Stimulated activated CD4-positive, alpha-beta T cell treated with anti-CD3 and anti-CD28 coated beads, Interleukin-12 subunit alpha, Interleukin-12 subunit beta, amount 100 ng/mL, for 4 hours (primary cell): ENCODE measurements around the gene ACSL5.
A peak's percentile ranks its signal among the peaks of the same experiment; 100 is the strongest.
"Not testable (repeated sequence)": the region's sequence is repeated elsewhere in the genome, so short reads cannot be mapped to it uniquely, and the experiment has no call there.

Experiments used
- DNase-seq: peaks from one replicate; pipeline ENCODE4 v3.0.0-alpha.2; 2020

The ACSL5 gene

GRCh38 chr10:112351146-112351545 lies 22.8 kb upstream of the ACSL5 start:
- DNase-seq = no peak

- no peak for DNase-seq
Observed at GRCh38 chr10:112352044-112352443, 21.9 kb upstream of the ACSL5 start.

GRCh38 chr10:112353046-112353445 lies 20.9 kb upstream of the ACSL5 start:
- DNase-seq = no peak

- no peak for DNase-seq
Observed at GRCh38 chr10:112356686-112357085, 17.2 kb upstream of the ACSL5 start.

GRCh38 chr10:112359606-112360307 lies 14.2 kb upstream of the ACSL5 start:
- no peak for DNase-seq

GRCh38 chr10:112360308-112361270 lies 13.3 kb upstream of the ACSL5 start:
- DNase-seq = no peak

GRCh38 chr10:112361951-112362751 lies 11.8 kb upstream of the ACSL5 start:
- no peak for DNase-seq

GRCh38 chr10:112362833-112363232 lies 11.1 kb upstream of the ACSL5 start:
- DNase-seq = no peak

GRCh38 chr10:112363696-112364688 lies 9.9 kb upstream of the ACSL5 start:
- DNase-seq = no peak

- DNase-seq = no peak
Observed at GRCh38 chr10:112365014-112365432, 8.9 kb upstream of the ACSL5 start.

- no peak for DNase-seq
Observed at GRCh38 chr10:112365451-112365850, 8.5 kb upstream of the ACSL5 start.

- no peak for DNase-seq
Observed at GRCh38 chr10:112366992-112367391, 6.9 kb upstream of the ACSL5 start.

- DNase-seq = no peak
Observed at GRCh38 chr10:112367516-112367915, 6.4 kb upstream of the ACSL5 start.

- no peak for DNase-seq
Observed at GRCh38 chr10:112369495-112370423, 4.2 kb upstream of the ACSL5 start.

GRCh38 chr10:112370424-112370819 lies 3.5 kb upstream of the ACSL5 start:
- DNase-seq = no peak

GRCh38 chr10:112371326-112371725 lies 2.6 kb upstream of the ACSL5 start:
- not testable (repeated sequence) for DNase-seq

- not testable (repeated sequence) for DNase-seq
Observed at GRCh38 chr10:112372182-112372810, 1.6 kb upstream of the ACSL5 start.

- no peak for DNase-seq
Observed at GRCh38 chr10:112374724-112375541, 1.0 kb downstream of the ACSL5 start.

- DNase-seq = peak; percentile 26
Observed at GRCh38 chr10:112375721-112376395, 1.9 kb downstream of the ACSL5 start.
